Fibroblast of lung (primary cell): Measurements from ENCODE around the gene PEPD. TPM values are rescaled to one million over a fixed set of nuclear protein-coding genes. Genes with fewer than 3 reads are reported as not detected.

Source experiments
- DNase-seq, 2 donors: peaks; one replicate each; pipeline versions ENCODE4 v3.0.0 to v3.0.0-alpha.2; 2010; ENCODE audit warnings: low read depth in 2 of 2
- H2AFZ ChIP-seq: 2 replicates; pipeline ENCODE4 v1.5.1; 2012; ENCODE audit warnings: low read length, control low read depth, inconsistent platforms
- H3K27ac ChIP-seq: 2 replicates; pipeline ENCODE4 v1.5.1; 2011; ENCODE audit warnings: low read length, control low read depth; ENCODE audit not compliant: insufficient read depth
- H3K27me3 ChIP-seq: 2 replicates; pipeline ENCODE4 v1.5.1; 2011; ENCODE audit warnings: mild to moderate bottlenecking, low read length; ENCODE audit not compliant: control insufficient read depth, insufficient read depth
- H3K36me3 ChIP-seq: 2 replicates; pipeline ENCODE4 v1.5.1; 2011; ENCODE audit warnings: low read length; ENCODE audit not compliant: control insufficient read depth, insufficient read depth
- H3K4me1 ChIP-seq: 2 replicates; pipeline ENCODE4 v1.5.1; 2011; ENCODE audit warnings: low read length; ENCODE audit not compliant: control insufficient read depth, insufficient read depth; ENCODE audit errors: extremely low read depth
- H3K4me2 ChIP-seq: 2 replicates; pipeline ENCODE4 v1.5.1; 2011; ENCODE audit warnings: low read length, control low read depth; ENCODE audit not compliant: insufficient read depth; ENCODE audit errors: extremely low read depth
- H3K4me3 ChIP-seq, 4 experiments: fragments of 200-600 bp in 1 of 4; sonication (generic) in 1 of 4; replicated peaks in 1 of 4; 2 replicates each; pipeline ENCODE4 v1.5.1; 2011 to 2016; ENCODE audit warnings: low read length in 4 of 4, low read depth in 3 of 4, mild to moderate bottlenecking in 3 of 4, control low read depth in 2 of 4, inconsistent platforms in 1 of 4, mixed read lengths in 1 of 4; ENCODE audit not compliant: insufficient read depth in 1 of 4; ENCODE audit errors: control extremely low read depth in 1 of 4
- H3K79me2 ChIP-seq: 2 replicates; pipeline ENCODE4 v1.5.1; 2012; ENCODE audit warnings: mild to moderate bottlenecking, low read length, inconsistent platforms; ENCODE audit not compliant: control insufficient read depth, insufficient read depth
- H3K9ac ChIP-seq: 2 replicates; pipeline ENCODE4 v1.5.1; 2011; ENCODE audit warnings: mild to moderate bottlenecking, low read length, control low read depth; ENCODE audit not compliant: insufficient read depth
- H3K9me3 ChIP-seq: 2 replicates; pipeline ENCODE4 v1.5.1; 2012; ENCODE audit warnings: low read depth, low read length; ENCODE audit not compliant: control insufficient read depth, insufficient read depth
- H4K20me1 ChIP-seq: 2 replicates; pipeline ENCODE4 v1.5.1; 2011; ENCODE audit warnings: low read length; ENCODE audit not compliant: control insufficient read depth, insufficient read depth; ENCODE audit errors: extremely low read depth
- CTCF ChIP-seq, 2 donors: IDR thresholded peaks in 1 of 2; conservative IDR thresholded peaks in 1 of 2; 1 replicate in 1 of 2; 2 replicates in 1 of 2; pipeline ENCODE4 v1.5.1; 2011 to 2012; ENCODE audit warnings: low read length in 2 of 2, control low read depth in 1 of 2, inconsistent platforms in 1 of 2, low read depth in 1 of 2, mild to moderate bottlenecking in 1 of 2
- EZH2 ChIP-seq: IDR thresholded peaks from 2 replicates; pipeline ENCODE4 v1.5.1; 2012; ENCODE audit warnings: low read length, control low read depth, mild to moderate bottlenecking; ENCODE audit errors: missing control alignments
- polyA plus RNA-seq, 2 donors: library from polyadenylated mRNA; depleted of rRNA in 1 of 2; stranded (reverse) in 1 of 2; unstranded in 1 of 2; fragments of >200 nt; gene quantifications; 2 replicates each; pipeline ENCODE4 v1.2.1, GENCODE V29; 2011 to 2012; ENCODE audit warnings: missing spikeins in 1 of 2
- total RNA-seq: library from RNA; depleted of rRNA; stranded (reverse); fragments of >200 nt; gene quantifications from 2 replicates; pipeline ENCODE4 v1.2.1, GENCODE V29; 2014

Gene PEPD
- total and polyA plus RNA-seq, 2 donors (not counting 1 experiment from before 2014, with no cell fraction given) = 59.8 to 81.9 TPM

- TF ChIP-seq EZH2 (no peak), CTCF (conservative IDR thresholded peaks at IDR 0.05 in 1 of 2, IDR thresholded peaks at IDR 0.05 in 1 of 2; ENCODE audit: low read depth in 1 of 2, low read length in 2 of 2) (no peak)
- H3K27ac ChIP-seq = no peak overlapping the region
- H4K20me1 ChIP-seq = no peaks in the 10 kb centered on the region
- H3K36me3 ChIP-seq = peaks cover 7% of the 10 kb centered on the region
- H3K4me3 ChIP-seq = no peak overlapping the region
- no peaks in the 10 kb centered on the region for H3K79me2 ChIP-seq
- H3K27me3 ChIP-seq = no peaks in the 10 kb centered on the region
- no peaks in the 10 kb centered on the region for H3K4me1 ChIP-seq
- no peak overlapping the region for H2AFZ ChIP-seq
- H3K4me2 ChIP-seq = no peak overlapping the region
- DNase-seq = no peak
- H3K9ac ChIP-seq = no peak overlapping the region
- H3K9me3 ChIP-seq = no peaks in the 10 kb centered on the region
These were observed 17.5 kb downstream of the PEPD start for GRCh38 chr19:33504058-33504444.

DNA sequence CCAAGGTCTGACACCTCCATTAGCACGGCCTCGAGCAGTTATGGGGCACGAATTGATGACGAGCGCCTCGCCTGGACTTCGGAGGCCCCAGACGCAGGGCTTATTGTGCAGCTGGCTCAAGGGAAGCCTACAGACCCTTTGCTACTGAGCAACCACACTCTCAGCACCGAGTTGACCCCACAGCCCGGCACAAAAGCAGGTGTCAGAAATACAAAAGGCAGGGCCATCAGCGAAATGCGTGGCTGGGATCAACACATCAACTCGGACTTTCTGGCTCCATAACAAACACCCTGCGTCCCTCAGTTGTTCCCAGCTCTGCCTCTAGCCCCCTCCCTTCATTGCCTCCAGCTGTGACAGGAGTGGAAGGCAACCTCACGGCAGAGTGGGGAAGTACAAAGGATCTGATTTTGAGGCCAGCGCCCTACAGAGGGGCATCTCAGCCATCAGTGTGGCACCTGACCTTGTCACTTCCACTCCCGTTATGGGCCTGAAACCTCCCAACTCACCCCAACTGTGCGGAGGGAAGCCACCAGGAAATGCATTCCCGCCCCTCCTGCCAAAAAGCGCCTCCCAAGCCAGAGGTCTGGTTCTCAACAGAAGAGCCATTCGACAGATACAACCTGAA lies 18.0 kb downstream of the PEPD start:
- no peaks in the 10 kb centered on the region for H3K4me1 ChIP-seq
- no peak overlapping the region for H3K4me2 ChIP-seq
- H3K27me3 ChIP-seq = no peaks in the 10 kb centered on the region
- H3K27ac ChIP-seq = no peak overlapping the region
- no peak overlapping the region for H3K9ac ChIP-seq
- no peaks in the 10 kb centered on the region for H3K79me2 ChIP-seq
- no peaks in the 10 kb centered on the region for H4K20me1 ChIP-seq
- no peak overlapping the region for H2AFZ ChIP-seq
- no peaks in the 10 kb centered on the region for H3K9me3 ChIP-seq
- peaks cover 5% of the 10 kb centered on the region for H3K36me3 ChIP-seq
- DNase-seq = no peak
- no peak overlapping the region for H3K4me3 ChIP-seq
- no peak for TF ChIP-seq EZH2
- TF ChIP-seq CTCF (conservative IDR thresholded peaks at IDR 0.05 in 1 of 2, IDR thresholded peaks at IDR 0.05 in 1 of 2; ENCODE audit: low read depth in 1 of 2, low read length in 2 of 2) = no peak

DNA sequence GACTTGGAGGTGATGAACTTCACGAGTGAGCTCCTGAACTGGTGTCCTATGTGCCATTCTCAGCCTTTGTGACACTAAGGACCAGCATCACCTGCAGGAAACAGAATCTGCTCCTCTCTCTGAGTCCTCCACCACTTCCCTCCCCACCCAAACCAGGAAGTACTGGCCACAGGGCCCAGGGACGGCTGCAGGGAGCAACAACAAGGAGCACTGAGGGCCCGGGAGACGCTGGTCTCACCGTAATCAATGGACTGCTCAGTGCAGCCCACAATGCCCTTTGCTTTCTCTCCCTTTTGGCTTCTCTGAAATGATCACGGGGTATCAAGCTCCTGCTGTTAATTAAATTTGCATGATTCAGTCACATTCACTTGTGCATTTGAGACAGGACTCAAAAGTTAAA lies 18.6 kb downstream of the PEPD start:
- H3K9me3 ChIP-seq = no peaks in the 10 kb centered on the region
- no peaks in the 10 kb centered on the region for H3K27me3 ChIP-seq
- H2AFZ ChIP-seq = no peak overlapping the region
- no peak for TF ChIP-seq CTCF (conservative IDR thresholded peaks at IDR 0.05 in 1 of 2, IDR thresholded peaks at IDR 0.05 in 1 of 2; ENCODE audit: low read depth in 1 of 2, low read length in 2 of 2)
- no peak for TF ChIP-seq EZH2
- H4K20me1 ChIP-seq = no peaks in the 10 kb centered on the region
- no peak overlapping the region for H3K27ac ChIP-seq
- no peak overlapping the region for H3K4me3 ChIP-seq
- H3K4me1 ChIP-seq = no peaks in the 10 kb centered on the region
- DNase-seq = no peak
- peaks cover 5% of the 10 kb centered on the region for H3K36me3 ChIP-seq
- H3K79me2 ChIP-seq = no peaks in the 10 kb centered on the region
- no peak overlapping the region for H3K4me2 ChIP-seq
- no peak overlapping the region for H3K9ac ChIP-seq
